NCI-H1048 (cell line): Measurements from ENCODE around the gene CNTNAP2.

Source experiments
- DNase-seq: peaks from one replicate; lab custom pipeline; 2025; lab: John Stamatoyannopoulos, UW

CNTNAP2 gene

GRCh38 chr7:147245274-147245673 is 1128.7 kb downstream of the CNTNAP2 start:
- peak; percentile 30 for DNase-seq

- no peak for DNase-seq
These were observed 1133.4 kb downstream of the CNTNAP2 start for GRCh38 chr7:147249956-147250355.

DNA sequence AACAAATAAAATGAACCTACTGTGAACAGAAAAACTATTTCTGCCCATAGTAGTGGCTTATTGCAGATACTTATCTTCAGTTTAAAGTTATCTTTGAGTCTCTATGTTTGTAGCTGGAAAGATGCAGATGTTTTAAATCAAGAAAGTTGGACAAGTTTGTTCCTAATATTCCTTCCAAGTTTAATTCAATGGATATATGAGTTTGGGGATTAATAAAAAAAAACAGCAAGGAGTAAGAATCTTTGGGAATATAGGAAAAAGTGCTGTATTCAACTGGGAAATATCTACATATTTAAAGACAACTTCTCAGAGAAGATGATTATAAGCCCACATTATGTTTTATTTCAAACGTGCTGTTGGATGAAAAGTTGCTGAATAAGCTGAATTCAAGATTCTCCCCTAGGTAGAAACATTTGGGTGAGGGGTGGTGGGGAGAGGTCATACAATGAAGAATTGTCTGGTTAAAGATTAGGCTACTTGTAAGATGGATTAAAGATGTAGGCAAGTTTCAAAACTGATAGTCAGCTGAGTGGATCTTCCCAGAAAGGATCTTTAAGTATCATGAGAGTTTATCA is 1135.2 kb downstream of the CNTNAP2 start:
- DNase-seq: no peak

- no peak for DNase-seq
These were observed 1145.1 kb downstream of the CNTNAP2 start for GRCh38 chr7:147261693-147262092.

- no peak for DNase-seq
These were observed 1148.9 kb downstream of the CNTNAP2 start for GRCh38 chr7:147265528-147265927.

GRCh38 chr7:147276106-147276505 is 1159.5 kb downstream of the CNTNAP2 start:
- no peak for DNase-seq

DNA sequence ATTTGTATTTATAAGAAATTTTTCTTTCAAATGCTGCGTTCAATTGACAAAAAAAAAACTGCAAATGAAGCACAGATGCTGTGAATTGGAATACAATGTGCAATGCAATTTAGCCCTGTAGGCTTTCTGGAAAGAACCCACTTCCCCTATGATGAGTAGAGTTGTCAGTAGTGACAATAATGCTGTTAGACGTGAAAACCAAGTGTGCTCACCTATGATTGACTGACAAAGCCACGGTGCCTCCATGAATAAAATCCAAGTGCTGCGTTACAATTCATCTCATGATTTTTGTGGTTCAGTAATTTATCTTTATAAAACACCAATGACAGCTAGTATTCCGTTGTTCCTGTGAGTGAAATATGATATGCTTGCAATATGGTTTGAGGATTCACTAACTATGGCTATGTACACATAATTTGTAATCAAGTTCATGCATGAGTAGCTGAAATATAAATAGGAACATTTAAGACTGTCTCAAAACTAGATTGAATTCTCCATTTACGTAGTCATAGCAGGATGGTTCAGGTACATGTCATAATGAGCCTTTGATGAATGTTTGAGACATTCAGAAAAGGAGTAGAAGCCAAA is 1160.3 kb downstream of the CNTNAP2 start:
- DNase-seq: no peak

GRCh38 chr7:147279514-147279913 is 1162.9 kb downstream of the CNTNAP2 start:
- no peak for DNase-seq

DNA sequence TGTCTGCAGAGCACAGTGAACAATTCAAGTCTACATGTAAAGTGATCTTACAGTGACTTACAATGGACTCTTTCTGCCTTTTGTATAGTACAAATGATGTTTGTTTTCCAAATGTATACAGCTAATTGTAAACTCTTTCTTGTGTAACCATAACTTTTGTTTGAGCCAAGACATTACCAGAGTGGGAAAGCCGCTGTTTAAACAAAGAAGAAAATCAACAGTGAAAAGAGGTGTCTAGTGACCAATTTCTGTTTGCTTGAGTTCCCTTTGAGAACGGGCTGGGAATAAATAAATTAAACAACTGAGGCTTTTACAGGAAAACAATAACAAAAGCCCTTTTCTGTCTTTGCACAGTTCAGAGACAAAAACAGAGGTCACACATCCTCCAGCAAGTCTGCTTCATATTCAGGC is 1163.4 kb downstream of the CNTNAP2 start:
- no peak for DNase-seq

DNA sequence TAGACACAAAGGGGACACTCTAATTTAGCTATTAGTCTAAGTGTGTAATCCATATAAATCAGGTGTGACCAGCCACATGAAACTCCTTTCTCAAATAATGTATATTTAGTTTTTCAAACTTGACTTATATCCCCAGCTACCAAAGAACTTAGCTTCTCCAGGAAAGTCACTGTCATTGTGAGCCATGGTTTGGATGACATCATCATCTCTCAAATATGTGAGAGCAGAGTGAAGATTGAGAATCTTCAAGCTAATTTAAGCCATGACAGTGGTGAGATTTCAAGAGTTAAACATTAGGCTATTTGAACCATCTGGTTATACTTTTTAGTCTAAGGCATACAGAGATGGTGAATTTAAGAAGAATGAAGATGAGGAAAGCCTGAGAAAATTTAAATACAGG is 1165.6 kb downstream of the CNTNAP2 start:
- no peak for DNase-seq

- no peak for DNase-seq
These were observed 1179.6 kb downstream of the CNTNAP2 start for GRCh38 chr7:147296201-147296600.

DNA sequence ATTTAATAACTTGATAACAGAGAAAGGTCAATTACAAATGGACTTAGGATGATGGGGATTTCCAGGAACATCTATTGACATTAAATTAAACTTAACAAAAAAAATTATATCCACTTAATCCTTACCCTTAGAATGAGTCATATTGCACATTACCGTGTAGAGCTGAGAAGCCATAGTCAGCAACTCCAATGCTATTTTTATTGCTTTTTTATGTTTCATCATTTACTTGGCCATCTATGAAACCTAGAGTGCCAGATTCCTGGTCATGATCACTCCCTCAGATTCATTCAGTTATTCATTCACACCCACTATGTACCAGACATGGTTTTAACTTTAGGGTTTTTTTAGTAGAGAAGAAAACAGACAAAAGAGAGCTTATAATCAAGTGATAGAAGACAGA is 1180.4 kb downstream of the CNTNAP2 start:
- no peak for DNase-seq

GRCh38 chr7:147298611-147299043 is 1182.0 kb downstream of the CNTNAP2 start:
- peak; percentile 54 for DNase-seq

GRCh38 chr7:147300293-147300692 is 1183.7 kb downstream of the CNTNAP2 start:
- no peak for DNase-seq

DNA sequence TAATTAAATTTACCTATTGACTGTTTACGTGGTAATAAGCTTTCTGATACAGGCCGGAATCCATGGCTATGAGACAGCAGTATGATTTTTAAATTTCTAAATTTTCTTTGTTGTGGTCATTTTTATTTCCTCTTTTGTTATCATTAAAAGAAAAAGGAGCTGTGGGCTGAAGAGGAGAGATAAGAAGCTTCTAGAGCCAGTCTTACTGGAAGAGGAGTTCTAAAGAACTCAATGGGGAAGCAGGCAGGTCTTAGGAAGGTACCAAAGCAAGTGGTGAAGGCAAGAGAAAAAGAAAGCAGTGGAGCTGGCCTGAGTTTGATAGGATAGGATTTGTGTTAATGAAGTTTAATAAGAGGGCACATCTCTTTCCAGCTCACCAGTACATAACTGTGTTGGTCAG is 1187.8 kb downstream of the CNTNAP2 start:
- no peak for DNase-seq

DNA sequence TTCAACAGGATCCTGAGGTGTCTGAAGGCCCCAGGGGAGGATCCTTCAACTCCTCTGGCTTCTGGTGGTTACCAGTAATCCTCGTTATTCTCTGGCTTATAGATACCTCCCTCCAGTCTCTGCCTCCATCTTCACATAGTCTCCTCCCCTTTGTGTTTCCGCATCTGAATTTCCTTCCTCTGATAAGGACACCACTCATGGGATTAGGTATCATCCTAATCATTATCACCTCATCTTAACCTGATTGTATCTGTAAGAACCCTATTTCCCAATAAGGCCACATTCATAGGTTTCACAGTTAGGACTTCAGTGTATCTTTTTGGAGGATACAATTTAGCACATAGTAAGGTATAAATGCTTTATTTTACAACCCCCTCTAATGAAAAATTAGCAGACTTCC is 1189.2 kb downstream of the CNTNAP2 start:
- DNase-seq: no peak

DNA sequence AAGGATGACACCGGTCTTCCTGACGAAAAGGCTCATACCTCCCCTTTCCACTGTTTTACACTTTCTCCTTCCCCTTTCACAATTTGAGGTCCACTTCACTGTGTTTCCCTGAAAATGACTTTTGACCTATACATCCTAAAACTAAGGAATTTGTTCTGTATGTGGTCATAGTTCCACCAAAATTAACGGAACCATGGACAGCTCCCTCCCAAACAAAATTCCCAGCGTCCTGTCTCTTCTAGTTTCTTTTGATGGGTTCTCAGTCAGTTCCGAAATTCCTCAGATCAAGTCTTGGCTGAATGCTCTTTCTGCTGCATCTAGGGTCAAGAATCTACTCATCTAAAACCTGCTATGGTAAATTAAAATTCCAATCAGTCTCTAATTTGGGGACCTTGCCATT is 1191.9 kb downstream of the CNTNAP2 start:
- DNase-seq: no peak

DNA sequence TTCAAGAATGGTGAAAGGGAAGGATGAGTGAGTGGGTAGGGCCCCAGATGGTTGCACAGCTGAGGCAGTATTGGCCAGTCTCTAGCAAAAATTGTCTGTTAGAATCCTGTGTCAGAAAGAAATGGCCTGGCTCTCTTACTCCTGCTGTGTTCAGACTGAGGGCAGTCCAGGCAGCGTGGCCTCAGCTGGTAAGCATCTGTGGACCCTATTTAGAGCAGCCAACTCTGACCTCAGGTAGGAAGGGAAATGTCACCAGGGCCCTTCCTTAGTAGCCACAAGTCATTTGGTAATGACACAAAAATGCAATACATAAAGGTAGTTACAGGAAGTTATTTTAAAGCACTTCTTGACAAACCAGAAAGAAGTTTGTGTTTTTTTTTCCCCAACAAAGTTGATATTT is 1194.7 kb downstream of the CNTNAP2 start:
- DNase-seq: no peak

DNA sequence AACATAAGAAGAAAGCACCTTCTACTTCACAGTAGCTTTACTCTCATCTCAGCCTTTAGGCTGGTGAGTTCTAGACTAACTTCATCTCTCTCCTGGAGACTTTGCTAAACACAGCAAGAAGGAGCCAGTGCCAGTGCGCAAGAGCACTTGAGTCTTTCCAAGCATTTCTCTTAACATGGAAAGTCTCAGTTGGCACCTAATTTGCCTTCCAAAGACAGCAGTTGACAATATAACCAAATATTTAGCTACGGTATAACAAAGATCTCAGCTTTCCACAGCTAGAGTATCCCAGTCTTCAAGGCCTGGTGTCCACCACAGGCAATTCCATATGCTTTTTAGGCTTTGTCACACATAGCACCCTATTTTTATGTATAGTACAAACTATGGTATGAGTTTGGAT is 1204.9 kb downstream of the CNTNAP2 start:
- no peak for DNase-seq

DNA sequence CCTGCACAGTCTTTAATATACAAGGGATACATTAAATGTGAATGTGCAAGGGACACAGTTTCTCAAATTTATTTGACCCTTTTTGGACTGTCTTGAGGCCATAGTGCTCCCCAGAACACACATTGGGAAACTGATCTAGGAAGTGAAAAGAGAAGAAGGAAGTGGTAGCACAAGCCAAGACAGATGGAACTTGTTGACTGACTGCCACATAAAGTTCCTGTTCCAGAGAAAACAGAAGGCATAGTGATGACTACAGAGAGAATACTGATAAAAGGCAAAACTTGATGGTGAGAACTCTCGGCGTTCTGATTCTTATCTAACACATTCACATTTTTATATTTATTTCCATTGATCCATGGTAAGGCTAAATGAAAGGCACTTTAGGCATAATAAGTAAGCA is 1216.4 kb downstream of the CNTNAP2 start:
- DNase-seq: no peak

GRCh38 chr7:147363101-147363500 is 1246.5 kb downstream of the CNTNAP2 start:
- no peak for DNase-seq

DNA sequence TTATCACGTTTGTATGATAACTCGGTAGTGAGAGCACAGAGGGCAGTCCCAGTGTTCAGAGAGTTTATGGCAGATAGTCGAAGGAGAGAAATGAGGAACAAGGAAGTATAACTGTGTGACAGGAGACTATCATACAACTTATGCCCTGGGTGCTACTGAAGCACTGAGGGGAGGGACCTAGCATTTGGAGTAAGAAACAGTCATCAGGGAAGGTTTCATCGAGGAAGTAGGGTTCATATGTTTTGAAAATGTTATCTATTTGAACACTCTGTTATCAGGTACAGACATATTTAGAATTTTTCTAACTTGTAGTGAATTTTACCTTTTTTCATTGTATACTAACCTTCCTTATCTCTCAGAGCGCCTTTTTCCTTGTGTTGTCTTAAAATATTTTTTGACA is 1259.6 kb downstream of the CNTNAP2 start:
- DNase-seq: no peak

DNA sequence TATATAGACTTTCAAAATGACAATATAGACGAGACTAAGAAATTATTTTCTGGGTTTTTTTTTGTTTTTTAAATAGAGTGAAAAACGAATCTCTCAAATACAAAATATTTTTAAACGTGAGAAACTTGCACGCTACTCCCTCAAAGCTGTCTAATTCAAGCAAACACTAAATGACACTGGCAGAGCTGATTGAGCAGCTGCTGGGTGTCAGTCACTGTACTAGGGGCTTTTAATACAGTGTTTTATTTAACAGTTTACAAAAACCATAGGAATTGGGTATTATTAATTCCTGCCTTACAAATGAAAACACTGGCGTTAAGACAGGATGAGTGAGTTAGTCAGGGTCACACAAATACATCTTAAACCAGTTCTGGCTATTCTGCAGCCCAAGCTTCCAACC is 1264.3 kb downstream of the CNTNAP2 start:
- no peak for DNase-seq

DNA sequence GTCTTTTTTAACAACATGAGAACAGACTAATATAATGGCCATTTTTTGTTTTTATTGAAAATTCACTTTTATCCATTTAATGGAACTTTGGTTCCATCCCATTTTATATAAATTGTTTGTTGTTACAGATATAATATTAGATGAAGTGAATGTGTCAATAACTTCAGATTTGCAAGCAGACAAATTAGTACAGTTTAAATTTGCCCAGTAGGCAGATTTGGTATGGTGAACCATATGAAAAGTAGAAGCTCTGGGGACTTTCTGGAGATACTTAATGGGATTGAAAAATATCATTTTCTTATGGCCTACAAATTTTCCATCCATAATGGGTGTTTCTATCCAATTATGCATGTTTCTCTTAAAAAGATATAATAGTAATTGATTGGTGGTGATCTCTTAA is 1277.7 kb downstream of the CNTNAP2 start:
- DNase-seq: no peak
